8988T (cell line): Measurements from ENCODE around the gene KCNJ12.
A peak's percentile ranks its signal among the peaks of the same experiment; 100 is the strongest.
"Not testable (repeated sequence)": the region's sequence is repeated elsewhere in the genome, so short reads cannot be mapped to it uniquely, and the experiment has no call there.

Experiments used
- DNase-seq: peaks from one replicate; pipeline ENCODE4 v3.0.0; 2011

Gene KCNJ12

DNA sequence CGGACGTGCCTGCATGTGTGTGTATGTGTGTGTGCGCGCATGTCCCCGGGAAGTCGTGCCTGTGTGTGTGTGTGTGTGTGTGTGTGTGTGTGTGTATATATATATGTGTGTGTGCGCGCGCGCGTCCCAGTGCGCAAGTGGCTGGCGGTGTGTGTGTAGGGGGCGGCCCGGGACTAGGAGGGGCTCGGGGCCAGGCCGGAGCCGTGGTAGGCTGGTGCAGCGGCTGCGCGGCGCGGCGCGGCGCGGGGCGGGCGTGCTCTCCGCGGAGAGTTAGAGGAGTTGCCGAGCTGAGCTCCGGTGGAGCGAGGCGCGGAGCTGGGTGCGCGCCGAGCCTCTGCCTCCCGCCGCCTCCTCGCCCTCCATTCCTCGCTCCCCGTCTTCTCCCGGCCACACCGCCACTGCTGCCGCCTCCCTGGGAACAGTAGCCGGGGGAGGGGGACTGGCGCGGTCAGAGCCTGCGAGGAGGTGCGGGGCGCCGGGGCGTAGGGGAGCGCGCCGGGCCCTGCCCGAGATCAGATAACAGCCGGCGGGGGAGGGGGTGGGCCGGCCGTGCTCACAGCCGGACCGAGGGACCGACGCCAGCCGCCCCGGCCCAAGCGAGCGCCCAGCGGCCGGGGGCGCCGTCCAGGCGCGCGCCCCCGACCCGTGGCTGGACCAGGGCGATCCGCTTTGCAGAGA is at the start of gene KCNJ12:
Gene KCNJ12, plus strand, starts transcription at position 277 of the 678 bp plus-strand sequence. CDS start 38,986 bp downstream, outside the sequence.
- DNase-seq = peak; percentile 73

DNA sequence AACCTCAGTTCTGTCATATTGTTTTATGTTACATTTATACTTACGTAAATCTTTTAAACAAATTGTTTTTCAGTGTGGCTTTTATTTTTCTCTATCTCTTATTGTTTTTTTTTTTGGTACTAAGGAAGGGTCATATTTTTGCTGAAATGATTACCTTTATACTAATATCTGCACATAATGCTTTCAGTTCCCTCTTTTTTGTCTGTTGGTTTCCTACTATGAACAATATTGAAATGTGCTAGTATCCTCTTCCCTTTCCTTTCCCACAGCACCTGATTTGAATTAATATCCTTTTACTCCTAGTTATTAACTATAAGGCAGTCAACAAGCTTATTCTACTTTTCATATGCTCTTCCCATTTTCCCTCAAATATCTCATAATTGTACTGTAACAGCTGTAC is 48.2 kb upstream of the KCNJ12 start:
- DNase-seq = not testable (repeated sequence)

DNA sequence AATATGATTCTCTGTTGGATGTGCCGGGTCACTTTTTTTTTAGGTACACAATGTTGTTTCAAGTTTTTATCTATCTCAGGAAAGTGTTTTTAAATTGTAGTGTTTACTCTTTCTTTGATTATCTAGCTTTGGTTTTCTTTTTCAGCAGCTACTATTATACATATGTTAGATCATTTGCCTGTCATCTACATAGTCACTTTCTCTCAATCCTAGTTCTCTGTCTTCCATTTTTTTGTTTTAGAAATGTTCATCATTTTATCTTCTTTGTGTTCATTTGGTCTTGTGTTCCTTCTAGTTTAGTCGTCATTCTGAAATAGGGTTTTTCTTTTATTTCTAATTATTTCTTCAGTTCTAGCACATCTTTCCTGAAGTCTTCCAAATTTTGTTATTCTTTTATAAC is 47.4 kb upstream of the KCNJ12 start:
- not testable (repeated sequence) for DNase-seq

DNA sequence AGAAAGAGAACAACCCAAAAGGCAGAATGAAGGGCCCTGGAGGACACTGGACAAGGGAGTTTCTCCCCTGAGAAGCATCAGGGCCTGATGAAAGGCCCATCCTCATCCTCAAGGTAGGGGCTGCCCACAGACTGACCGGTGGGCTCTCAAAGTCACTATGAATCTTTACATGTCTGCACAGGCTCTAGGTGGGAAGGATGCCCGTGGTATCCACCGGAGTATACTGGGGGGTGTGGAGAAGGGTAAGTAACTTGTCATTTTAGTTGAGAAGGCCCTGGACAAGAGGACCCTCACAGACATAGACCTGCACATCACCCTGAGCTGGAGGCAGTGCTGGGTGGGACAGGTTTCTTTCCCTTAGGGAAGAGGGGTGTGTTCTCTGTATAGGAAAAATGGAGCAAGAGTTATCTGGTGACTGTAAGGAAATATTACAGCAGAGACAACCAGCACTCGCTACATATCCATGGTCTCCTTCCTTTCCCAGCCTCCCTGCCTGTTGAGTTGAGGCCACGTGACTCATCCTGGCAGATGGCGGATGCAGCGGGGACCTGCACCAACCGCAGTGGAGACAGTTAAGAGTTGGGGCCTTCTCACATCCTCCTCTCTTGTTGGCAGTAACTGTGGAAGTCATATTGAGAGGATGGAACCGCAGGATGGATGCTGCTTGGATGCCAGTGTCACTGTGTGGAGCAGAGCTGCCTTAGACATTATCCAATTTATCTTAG is 45.6 kb upstream of the KCNJ12 start:
- no peak for DNase-seq

DNA sequence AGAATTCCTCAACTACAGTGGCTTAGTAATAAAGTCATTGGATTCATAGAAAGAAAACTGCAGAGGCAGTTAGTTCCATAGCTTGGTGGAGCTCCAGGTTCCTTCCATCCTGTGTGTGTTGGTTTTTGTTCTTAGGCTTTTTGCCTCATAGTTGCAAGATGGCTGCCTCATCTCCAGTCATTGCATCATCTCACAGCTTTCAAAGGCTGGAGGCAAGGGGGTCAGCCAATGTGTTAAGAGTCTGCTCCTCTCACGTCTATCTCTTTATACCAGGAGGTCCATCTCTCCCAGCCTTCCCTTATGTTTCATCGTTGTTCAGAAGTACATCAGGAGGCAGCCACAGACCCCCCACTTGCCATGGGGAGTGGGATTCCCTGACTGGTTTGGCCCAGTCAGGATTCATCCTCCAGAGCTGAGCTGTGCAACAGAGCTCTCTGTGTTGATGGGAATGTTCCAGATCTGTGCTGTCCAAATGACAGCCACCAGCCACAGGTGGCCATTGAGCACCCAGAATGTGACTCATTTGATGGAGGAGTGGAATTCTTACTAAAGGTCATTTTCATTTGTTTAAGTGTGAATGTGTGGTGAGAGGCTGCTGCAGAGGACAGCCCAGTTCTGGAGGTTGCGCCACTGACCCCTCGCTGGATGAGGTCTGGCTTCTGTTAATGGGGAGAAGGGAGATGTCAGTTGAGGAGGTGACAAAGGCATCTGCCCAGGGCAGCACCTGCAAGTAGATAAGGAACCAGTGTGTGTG is 39.4 kb upstream of the KCNJ12 start:
- not testable (repeated sequence) for DNase-seq

DNA sequence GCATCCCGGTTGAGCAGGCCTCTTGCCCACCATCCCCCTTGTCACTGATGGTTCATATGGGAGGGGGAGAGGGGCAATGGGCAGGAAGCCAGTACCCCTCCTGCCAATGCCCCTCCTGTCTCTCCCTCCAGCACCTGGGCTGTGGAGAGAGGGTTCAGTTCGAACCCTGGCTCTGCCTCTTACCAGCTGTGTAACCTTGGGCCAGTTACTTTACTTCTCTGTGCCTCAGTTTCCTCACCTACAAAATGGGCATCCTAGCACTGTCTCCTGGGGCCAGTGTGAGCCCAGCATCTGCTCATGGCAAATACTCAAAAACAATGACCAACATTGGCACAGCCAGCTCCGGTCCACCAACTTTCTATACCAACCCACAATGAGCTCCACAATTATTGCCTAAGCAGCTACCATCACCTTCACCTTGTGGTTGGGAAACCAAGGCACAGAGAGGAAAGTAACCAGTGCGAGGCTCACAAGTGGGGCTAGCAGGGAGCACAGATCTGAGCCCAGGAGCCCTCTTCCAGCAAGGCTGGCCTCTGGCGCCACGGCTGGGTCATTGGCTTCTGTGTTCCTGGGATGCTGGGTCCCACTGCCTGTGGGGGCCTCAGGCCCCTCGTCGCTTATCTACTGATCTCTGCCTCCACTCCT is 38.1 kb upstream of the KCNJ12 start:
- DNase-seq = not testable (repeated sequence)

DNA sequence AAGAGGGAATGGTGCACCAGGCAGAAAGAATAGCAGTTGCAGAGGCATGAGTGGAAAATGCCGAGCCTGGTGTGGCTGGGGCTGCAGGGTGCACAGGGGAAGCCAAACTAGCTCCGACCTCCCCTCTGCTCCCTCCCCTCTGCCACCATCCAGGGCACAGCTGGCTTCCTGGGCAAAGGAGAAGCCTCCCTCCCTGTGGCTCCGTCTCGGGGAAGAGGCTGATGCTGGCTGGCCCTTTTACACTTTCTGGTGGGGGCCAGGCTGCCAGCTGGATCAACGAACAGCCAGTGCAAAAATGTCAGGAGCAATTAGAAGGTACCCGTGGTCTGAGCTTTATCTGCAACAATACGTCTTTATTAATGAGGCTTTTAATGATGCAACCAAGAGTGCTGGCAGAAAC is 37.1 kb upstream of the KCNJ12 start:
- DNase-seq = no peak

DNA sequence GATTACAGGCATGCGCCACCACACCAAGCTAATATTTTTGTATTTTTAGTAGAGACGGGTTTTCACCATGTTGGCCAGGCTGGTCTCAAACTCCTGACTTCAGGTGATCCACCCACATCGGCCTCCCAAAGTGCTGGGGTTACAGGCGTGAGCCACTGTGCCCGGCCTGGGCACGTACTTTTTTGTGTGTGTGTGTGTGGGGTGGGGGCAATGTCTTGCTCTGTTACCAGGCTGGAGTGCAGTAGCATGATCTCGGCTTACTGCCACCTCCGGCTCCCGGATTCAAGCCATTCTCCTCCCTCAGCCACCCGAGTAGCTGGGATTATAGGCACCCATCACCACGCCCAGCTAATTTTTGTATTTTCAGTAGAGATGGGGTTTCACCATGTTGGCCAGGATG is 36.6 kb upstream of the KCNJ12 start:
- DNase-seq = not testable (repeated sequence)

DNA sequence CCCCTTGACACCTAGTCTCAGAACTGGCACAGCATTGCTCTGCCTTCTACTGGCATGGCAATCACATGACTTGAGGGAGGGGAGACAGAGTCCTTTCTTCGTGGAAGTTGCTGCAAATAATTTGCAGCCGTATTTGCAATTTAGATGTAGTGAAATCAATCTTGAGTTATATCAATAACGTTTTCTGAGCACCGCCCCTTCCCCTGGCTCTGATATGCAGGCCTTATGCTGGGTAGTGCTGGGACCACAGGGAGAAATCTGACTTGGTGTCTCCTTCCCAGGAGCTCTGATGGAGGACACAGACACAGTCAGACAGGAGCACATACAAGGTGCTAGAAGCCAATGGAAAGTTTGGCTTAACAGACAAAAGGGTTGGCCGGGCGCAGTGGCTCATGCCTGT is 35.8 kb upstream of the KCNJ12 start:
- not testable (repeated sequence) for DNase-seq

DNA sequence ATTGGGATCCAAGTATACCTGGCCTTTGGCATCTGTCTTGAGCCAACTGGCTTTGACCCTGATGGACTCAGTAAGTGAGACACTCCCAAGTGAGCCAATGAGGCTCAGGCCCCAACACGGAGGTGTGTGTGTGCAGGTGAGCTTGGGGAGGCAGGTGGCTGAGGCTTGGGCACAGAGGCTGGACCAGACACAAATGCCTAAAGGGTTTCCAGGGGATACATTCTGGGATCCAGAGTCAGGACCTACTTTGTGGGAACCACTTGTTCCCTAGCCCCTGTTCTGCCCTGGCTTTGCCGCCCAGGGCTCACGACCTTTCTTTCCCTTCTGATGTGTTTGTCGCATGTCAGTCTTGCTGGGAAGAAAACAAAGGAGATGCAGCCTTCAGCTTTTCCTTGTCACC is 34.9 kb upstream of the KCNJ12 start:
- DNase-seq = not testable (repeated sequence)

DNA sequence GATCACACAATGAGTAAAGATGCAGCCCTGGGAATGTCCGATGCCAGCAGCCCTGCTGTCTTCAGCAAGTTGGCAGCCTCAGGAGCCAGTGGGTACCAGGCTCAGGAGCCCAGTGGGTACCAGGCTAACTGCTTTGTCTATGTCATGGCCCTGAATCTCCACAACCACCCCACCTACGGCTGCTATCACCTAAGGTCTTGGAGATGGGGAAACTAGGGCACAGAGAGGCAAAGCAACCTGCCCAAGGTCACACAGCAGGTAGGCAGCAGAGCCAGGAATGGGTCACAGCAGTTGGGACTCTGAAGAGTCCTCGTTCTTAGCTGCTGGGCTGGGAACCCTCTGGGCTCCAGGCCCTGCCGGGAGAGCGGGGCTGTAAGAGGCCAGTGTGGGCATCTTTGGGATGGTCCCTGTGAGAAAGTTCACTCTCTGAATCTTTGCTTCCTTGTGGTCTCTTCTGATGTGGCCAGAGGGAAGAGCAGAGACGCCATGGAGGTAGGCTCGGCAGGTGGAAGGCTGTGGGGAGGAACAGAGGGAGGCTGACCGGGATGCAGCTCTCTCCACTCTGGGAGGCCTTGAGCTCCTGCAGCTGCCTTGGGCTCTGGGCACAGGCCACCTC is 34.1 kb upstream of the KCNJ12 start:
- not testable (repeated sequence) for DNase-seq

DNA sequence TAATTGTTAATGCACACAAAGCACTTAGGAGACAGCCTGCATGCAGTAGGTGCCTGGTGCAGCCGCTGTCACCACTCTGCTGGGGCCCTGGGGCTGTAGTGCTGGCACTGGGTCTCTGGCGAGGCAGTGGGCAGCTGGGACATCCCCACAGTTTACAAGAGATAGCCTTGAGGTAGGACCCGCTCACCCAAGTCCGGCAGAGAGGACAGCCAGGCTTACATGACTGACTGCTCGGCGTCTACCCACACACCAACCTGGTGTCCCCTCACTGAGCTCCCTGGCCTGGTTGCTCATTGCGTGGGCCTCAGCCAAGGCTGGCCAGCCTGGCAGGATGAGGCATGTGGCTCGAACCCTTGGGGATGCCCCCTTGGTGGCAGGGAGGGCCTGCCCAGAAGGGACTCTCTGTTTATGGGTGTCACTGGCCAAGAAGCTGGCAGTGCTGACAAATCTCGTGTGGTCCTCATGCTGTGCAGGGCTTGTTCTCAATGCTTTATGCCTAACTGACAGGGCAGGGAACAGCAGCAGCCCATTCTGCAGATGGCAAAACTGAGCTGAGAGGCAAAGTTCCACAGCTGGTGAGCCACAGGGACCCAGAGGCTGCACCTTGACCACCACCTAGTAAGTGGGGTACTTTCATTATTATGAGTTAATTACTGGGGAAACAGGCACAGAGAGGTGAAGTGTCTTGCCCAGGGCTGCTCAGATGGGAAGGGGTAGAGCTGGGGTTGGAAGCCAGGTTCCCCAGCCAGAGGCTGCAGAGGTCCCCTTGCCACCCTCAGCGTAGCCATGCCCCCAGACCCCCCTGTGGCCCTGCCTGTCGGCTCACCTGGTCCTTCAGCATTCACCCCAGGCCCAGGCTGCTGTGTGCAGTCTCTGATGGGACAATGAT is 32.9 kb upstream of the KCNJ12 start:
- DNase-seq = not testable (repeated sequence)

DNA sequence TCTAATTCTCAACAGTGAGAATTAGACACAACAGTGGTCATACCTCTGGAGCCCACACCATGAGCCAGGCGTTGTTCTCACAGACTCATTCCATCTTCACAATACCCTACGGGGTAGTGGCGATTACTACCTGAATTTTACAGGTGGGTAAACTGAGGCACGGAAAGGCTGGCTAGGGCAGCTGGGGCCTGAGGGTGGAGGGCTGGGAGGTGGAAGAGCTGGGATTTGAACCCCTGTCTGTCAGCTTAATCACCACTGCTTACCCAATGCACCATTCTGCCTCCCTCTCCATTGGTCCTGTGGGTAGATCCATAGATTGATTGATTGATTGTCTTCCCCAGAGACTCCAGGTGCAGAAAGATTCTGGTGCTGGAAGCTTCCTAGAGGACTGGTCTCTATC is 31.4 kb upstream of the KCNJ12 start:
- DNase-seq = not testable (repeated sequence)

DNA sequence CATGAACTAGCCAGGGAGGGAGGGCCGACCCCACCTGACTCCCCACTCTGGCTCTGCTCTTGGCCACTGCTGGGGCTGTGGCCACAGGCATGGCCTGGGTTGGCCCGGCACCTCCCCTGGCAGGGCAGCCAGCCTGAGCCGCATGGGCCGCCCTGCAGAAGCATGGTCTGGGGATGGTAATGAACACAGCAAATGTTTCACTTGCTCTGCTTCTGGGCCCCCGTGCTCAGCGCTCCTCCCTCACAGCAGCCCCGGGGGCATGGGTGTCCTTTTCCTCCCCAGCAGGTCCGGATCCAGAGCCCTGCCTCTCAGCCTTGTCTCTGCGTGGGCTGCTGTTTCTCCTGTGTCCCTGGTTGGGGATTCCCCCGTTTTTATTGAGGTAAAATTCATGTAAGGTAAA is 30.9 kb upstream of the KCNJ12 start:
- DNase-seq = no peak

DNA sequence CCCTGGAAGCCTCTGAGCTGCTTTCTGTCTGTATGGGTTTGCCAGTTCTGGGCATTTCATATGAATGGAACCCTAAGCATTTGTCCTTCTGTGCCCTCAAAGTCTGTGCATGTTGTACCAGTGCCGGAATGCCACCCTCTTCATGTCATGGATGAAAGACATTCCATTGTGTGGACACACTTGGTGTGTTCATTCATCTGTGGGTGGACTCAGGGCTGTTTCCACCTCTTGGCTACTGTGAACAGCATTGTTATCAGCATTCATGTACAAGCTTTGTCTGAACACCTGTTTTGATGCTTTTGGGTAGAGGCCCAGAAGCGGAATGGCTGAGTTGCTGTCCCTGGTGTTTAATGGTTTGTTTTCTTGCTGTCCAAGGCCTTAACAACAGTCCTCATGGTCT is 30.1 kb upstream of the KCNJ12 start:
- not testable (repeated sequence) for DNase-seq

DNA sequence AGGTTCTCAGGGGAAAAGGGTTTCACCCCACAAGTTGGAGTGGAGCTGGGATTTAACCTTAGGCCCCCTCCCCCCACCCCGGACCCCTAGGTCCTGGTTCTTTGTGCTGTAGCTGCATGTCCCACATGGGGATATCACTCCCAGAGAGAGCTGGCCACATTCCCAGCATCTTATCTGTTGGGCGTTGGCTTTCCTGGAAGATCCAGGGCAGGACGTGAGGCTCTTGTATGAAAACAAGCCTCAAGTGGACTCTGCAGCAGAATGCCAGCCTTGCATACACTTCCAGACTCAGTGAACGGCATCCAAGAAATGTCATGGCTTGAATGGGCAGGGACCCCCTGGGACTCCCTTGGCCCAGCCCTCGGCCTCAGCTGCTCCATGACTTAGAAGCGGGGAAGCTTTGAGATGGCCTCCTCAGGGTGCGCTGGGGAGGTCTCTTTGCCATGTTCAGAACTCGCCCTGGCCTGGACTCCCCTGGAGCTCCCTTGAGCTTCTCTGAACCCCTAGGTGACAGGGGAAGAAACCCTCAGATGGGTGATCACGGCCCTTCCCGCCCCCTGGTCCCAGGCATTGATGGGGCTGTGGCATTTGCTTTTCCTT is 29.4 kb upstream of the KCNJ12 start:
- not testable (repeated sequence) for DNase-seq

DNA sequence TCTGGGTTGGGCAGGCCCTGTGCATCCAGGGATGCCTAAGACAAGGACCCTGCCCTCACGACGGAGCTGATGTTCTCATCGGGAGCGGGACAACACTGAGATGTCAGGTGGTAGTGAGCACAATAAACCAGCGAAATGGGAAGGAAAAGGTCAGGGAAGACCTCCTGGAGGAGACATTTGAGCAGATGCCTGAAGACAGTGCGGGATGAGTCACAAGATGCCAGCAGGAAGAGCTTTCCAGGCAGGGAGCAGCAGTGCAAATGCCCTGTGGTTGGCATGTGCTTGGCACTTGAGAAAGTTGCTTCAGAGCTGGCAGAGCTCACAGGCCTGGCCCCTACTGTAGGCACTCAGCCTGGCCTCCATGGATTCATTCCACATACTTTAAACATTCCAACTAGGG is 28.5 kb upstream of the KCNJ12 start:
- not testable (repeated sequence) for DNase-seq

DNA sequence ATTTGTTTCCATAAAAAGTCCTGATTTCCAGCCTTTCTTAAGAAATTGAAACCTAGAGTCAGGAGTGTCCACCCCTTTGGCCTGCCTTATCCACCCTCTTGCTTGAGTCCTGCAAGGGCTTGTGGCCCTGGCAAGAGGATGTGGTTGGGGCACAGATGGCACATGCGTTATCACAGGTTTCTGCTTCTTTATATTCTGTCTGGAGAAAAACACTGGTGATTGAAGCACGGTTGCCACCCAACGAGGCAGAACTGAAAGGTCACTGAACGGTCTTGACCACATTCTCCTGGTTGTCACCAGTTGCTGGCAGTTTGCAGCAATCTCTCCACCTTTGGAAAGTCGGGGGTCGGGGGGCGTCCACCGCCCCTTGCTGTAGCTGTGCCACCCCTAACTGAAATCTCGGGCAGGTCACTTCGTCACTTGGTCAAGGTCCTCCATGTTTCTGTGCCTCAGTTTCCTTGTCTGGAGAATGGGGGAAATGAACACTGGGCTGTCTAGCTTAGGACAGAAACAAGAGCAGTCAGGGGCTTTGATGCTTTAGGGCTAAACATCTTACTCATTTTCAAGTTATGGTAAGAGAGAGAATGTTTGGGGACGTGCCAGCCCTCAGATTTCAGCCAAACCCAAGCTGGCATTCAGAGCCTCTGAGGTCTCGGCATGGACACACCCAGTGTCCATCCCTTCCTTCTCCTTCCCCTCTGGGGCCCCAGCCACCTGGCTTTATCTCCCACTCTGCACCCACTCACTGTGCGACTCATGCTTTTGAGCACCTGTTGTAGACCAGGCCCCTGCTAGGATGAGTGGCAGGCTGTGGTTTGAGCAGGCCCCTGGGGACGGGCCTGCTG is 27.9 kb upstream of the KCNJ12 start:
- DNase-seq = not testable (repeated sequence)

DNA sequence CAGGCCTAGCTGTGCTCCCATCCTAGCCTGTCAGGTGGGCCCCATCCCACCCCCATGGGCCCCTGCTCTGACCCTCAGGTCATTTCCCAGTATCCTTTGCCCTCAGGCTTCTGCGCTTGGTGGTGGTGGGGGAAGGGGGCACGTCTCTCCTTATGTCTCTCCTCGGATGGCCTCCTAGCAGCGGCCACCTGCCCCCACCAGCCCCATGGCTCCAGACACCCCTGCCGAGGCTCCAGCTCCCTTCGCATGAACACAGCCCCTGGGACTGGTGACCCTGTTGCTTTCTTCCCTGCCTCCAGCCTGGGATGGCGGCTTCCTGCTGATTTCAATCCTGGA is 27.3 kb upstream of the KCNJ12 start:
- not testable (repeated sequence) for DNase-seq

DNA sequence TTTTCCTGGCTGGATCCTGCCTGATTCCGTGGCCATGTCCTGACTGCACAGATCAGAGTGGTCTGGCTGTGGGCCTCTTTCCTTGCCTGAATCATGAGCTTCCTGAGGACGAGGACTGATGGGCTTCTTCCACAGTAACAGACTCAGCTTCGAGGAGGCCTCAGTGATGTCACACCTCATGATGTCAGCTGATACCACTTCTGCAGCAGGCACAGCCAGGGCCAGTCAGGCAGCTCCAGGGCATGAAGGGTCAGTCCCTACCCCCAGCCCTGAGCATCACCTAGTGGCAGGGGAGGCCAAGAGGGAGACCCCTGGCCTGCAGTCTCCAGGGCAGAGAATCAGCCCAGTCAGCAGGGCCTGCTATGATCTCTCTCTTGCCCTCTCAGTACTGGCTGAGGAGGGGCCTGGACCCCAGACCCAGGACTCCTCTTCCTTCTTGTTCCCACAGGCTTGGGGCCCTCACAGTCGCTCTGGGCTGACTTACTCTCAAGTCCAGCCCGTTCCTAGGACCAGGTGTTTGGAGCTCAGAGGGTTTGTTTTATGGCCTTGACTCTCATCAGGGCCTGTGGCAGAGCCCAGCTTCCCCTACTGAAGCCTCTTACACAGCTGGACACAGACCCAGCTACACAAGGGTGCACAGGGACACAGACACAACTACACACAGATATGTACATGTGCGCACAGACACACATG is 26.7 kb upstream of the KCNJ12 start:
- not testable (repeated sequence) for DNase-seq
